ENCODE results near the gene POLRMT. TPM values are rescaled to one million over a fixed set of nuclear protein-coding genes. Genes with fewer than 3 reads are reported as not detected.
A peak's percentile ranks its signal among the peaks of the same experiment; 100 is the strongest.

The POLRMT gene
- total and polyA plus RNA-seq, 8 donors, result 28.5 to 44.7 (median 39.7) TPM

DNA sequence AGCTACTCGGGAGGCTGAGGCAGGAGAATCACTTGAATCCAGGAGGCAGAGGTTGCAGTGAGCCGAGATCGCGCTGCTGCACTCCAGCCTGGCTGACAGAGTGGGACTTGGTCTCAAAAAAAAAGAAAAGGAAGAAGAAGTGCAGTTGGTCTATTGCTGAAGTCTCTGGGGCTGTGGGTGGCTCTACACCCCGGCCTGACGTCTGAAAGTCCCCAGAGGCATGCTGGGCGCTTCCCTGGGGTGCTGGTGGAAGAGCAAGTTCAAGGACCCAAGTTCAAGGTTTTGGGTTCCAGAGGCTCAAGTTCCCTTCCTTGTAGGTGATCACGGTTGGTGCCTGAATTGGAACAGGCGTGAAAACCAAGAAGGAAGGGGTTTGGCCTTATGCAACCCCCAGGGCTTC, 39.8 kb downstream of the POLRMT start:
- intact Hi-C loops (cut with DNase I), result no loop called here
- Histone ChIP-seq H3K4me3 (no peak overlapping the region), H3K27me3 (peaks cover 25 to 80% of the 10 kb centered on the region in 2 donors), H3K27ac (no peak overlapping the region), H3K9me3 (no peaks in the 10 kb centered on the region), H3K4me1 (peaks cover 0 to 15% of the 10 kb centered on the region in 2 donors), H3K36me3 (no peaks in the 10 kb centered on the region)
- no peak for ATAC-seq
- no peak for DNase-seq
- TF ChIP-seq, protein P1, sequence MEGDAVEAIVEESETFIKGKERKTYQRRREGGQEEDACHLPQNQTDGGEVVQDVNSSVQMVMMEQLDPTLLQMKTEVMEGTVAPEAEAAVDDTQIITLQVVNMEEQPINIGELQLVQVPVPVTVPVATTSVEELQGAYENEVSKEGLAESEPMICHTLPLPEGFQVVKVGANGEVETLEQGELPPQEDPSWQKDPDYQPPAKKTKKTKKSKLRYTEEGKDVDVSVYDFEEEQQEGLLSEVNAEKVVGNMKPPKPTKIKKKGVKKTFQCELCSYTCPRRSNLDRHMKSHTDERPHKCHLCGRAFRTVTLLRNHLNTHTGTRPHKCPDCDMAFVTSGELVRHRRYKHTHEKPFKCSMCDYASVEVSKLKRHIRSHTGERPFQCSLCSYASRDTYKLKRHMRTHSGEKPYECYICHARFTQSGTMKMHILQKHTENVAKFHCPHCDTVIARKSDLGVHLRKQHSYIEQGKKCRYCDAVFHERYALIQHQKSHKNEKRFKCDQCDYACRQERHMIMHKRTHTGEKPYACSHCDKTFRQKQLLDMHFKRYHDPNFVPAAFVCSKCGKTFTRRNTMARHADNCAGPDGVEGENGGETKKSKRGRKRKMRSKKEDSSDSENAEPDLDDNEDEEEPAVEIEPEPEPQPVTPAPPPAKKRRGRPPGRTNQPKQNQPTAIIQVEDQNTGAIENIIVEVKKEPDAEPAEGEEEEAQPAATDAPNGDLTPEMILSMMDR (IDR thresholded peaks at IDR 0.05), result no peak

- no peaks in the 10 kb centered on the region for H3K36me3 ChIP-seq
- H3K4me3 ChIP-seq, result no peak overlapping the region
- intact Hi-C loops (cut with DNase I), result no loop called here
- ATAC-seq, result no peak
- H3K27ac ChIP-seq, result no peak overlapping the region
- peaks cover 0 to 20% of the 10 kb centered on the region in 2 donors for H3K4me1 ChIP-seq
- no peaks in the 10 kb centered on the region for H3K9me3 ChIP-seq
- TF ChIP-seq, protein P1 (IDR thresholded peaks at IDR 0.05), result no peak
- peaks cover 30 to 84% of the 10 kb centered on the region in 2 donors for H3K27me3 ChIP-seq
- no peak for DNase-seq
Observed at GRCh38 chr19:593055-593454, 40.3 kb downstream of the POLRMT start.

- intact Hi-C loops (cut with DNase I), result no loop called here
- TF ChIP-seq, protein P1 (IDR thresholded peaks at IDR 0.05), result no peak
- no peaks in the 10 kb centered on the region for H3K36me3 ChIP-seq
- H3K27me3 ChIP-seq, result peaks cover 33 to 93% of the 10 kb centered on the region in 2 donors
- no peak overlapping the region for H3K4me3 ChIP-seq
- H3K4me1 ChIP-seq, result peaks cover 0 to 21% of the 10 kb centered on the region in 2 donors
- H3K27ac ChIP-seq, result no peak overlapping the region
- DNase-seq (peak in 1 of 4 donors; percentile 66), ATAC-seq (no peak)
- H3K9me3 ChIP-seq, result no peaks in the 10 kb centered on the region
Observed at GRCh38 chr19:592101-592500, 41.2 kb downstream of the POLRMT start.

DNA sequence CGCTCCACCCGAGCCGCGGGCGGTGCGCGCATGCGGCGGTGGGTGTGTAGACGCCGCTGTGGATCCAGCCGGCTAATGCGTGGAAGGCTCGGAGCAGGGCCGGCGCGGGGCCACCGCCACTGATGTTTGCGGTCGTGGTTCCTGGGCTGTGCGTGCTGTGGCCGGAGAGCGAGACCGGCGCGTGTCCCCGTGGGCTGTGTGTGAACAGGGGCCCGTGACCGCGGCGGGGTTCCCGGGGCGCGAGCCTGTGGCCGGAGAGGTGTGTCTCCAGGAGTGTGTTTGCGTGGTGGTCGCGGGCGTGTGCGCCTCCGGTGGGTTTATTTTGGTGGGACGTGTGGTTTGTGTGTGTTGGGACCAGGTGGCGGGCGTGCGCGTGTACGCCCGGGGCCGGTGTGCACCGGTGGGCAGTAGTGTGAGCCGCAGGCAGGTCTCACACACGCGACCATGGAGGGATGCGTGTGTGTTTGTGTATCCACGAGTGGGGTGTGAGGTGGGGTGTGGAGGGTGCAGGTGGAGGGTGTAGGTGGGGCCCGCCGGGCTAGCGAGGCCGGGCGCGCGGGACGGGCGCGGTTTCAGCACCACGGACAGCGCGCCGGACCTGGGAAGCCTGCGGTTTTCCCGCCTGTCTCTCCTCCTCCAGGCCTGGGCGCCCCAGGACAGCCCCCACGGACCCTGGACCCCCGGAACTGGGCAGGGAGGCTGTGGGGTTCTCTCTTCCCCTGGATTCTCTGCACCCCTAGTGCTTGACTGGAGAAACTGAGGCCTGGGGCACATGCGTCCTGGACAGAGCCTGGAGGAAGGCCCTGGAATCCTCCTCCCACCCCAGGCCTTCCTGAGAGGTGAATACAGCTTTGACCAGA, 42.0 kb downstream of the POLRMT start:
- H3K4me3 ChIP-seq, result no peak overlapping the region
- H3K9me3 ChIP-seq, result no peaks in the 10 kb centered on the region
- TF ChIP-seq, protein P1 (IDR thresholded peaks at IDR 0.05), result no peak
- no peaks in the 10 kb centered on the region for H3K36me3 ChIP-seq
- peak in 2 of 4 donors; percentile 36 to 70 for DNase-seq
- peaks cover 33 to 93% of the 10 kb centered on the region in 2 donors for H3K27me3 ChIP-seq
- intact Hi-C loops (cut with DNase I), result no loop called here
- ATAC-seq, result peak; percentile 67
- H3K27ac ChIP-seq, result no peak overlapping the region
- peaks cover 0 to 21% of the 10 kb centered on the region in 2 donors for H3K4me1 ChIP-seq

DNA sequence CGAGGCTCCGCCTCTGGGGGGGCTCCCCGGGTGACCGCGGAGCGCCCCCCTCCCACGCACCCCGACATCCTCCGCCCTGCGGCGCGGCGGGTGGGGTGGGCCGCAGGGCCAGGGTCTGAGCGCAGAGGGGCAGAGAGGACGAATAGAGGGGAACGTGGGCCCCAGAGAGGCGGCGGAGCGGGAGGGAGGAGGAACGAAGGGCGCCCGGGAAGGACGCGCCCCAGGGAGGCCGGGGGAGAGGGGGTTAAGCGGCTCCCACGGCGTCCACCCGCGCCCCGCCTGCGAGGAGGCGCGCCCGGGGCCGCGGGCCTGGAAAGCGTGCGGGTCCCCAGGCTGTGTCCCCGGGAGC, 42.6 kb downstream of the POLRMT start:
- H3K4me3 ChIP-seq, result no peak overlapping the region
- H3K27me3 ChIP-seq, result peaks cover 33 to 94% of the 10 kb centered on the region in 2 donors
- TF ChIP-seq, protein P1 (IDR thresholded peaks at IDR 0.05), result no peak
- DNase-seq, result peak in 1 of 4 donors; percentile 72
- ATAC-seq, result no peak
- H3K9me3 ChIP-seq, result no peaks in the 10 kb centered on the region
- no peak overlapping the region for H3K27ac ChIP-seq
- peaks cover 0 to 21% of the 10 kb centered on the region in 2 donors for H3K4me1 ChIP-seq
- intact Hi-C loops (cut with DNase I), result no loop called here
- H3K36me3 ChIP-seq, result no peaks in the 10 kb centered on the region

Data from left lung (tissue), 10 donors.